Epithelial cell of prostate (primary cell): ENCODE results near the gene ANTKMT.
"Not testable (repeated sequence)": the region's sequence is repeated elsewhere in the genome, so short reads cannot be mapped to it uniquely, and the experiment has no call there.

ENCODE experiments used
- DNase-seq: peaks from one replicate; pipeline ENCODE4 v3.0.0-alpha.2; 2011; ENCODE audit warnings: low read depth, low spot score
- H3K27ac ChIP-seq: fragments of 450-650 bp; 2 replicates; pipeline ENCODE4 v1.5.1; 2017; ENCODE audit warnings: mild to moderate bottlenecking

ANTKMT gene

GRCh38 chr16:680967-681745, 39.8 kb upstream of the ANTKMT start:
- DNase-seq, result no peak
- H3K27ac ChIP-seq, result peak overlapping the region; percentile 84

- peak overlapping the region; percentile 84 for H3K27ac ChIP-seq
- no peak for DNase-seq
Observed at GRCh38 chr16:681746-682427, 39.1 kb upstream of the ANTKMT start.

- H3K27ac ChIP-seq, result peak overlapping the region; percentile 79
- DNase-seq, result no peak
Observed at GRCh38 chr16:682493-683395, 38.2 kb upstream of the ANTKMT start.

GRCh38 chr16:683396-684070, 37.4 kb upstream of the ANTKMT start:
- peak overlapping the region; percentile 79 for H3K27ac ChIP-seq
- DNase-seq, result no peak

GRCh38 chr16:684071-684794, 36.7 kb upstream of the ANTKMT start, which contains the start of gene JMJD8:
Gene JMJD8, minus strand, starts transcription at chr16:684334. Its CDS starts 15 bp downstream, at chr16:684319.
- peak; percentile 79 for DNase-seq

GRCh38 chr16:684961-685696, 35.8 kb upstream of the ANTKMT start:
- peak overlapping the region; percentile 79 for H3K27ac ChIP-seq
- DNase-seq, result no peak

More at GRCh38 chr16:684071-684794, 36.7 kb upstream of the ANTKMT start, which contains the start of gene JMJD8:
- H3K27ac ChIP-seq, result peak within 1 kb of the TSS; percentile 79

GRCh38 chr16:685967-686366, 35.0 kb upstream of the ANTKMT start:
- no peak overlapping the region for H3K27ac ChIP-seq
- DNase-seq, result no peak

- no peak for DNase-seq
- H3K27ac ChIP-seq, result no peak overlapping the region
Observed at GRCh38 chr16:686459-687260, 34.3 kb upstream of the ANTKMT start.

GRCh38 chr16:687499-687898, 33.4 kb upstream of the ANTKMT start:
- no peak for DNase-seq
- H3K27ac ChIP-seq, result no peak overlapping the region

GRCh38 chr16:689175-689897, 31.6 kb upstream of the ANTKMT start:
- peak overlapping the region; percentile 57 for H3K27ac ChIP-seq
- DNase-seq, result no peak

GRCh38 chr16:691242-691641, 29.7 kb upstream of the ANTKMT start:
- not testable (repeated sequence) for H3K27ac ChIP-seq, DNase-seq

GRCh38 chr16:692356-693108, 28.4 kb upstream of the ANTKMT start:
- no peak overlapping the region for H3K27ac ChIP-seq
- DNase-seq, result no peak

GRCh38 chr16:693364-693763, 27.6 kb upstream of the ANTKMT start:
- H3K27ac ChIP-seq, result no peak overlapping the region
- DNase-seq, result no peak

GRCh38 chr16:693766-694165, 27.2 kb upstream of the ANTKMT start:
- no peak overlapping the region for H3K27ac ChIP-seq
- DNase-seq, result no peak

- no peak for DNase-seq
- H3K27ac ChIP-seq, result no peak overlapping the region
Observed at GRCh38 chr16:694187-694862, 26.6 kb upstream of the ANTKMT start.

GRCh38 chr16:694863-695354, 26.0 kb upstream of the ANTKMT start:
- DNase-seq, result no peak
- no peak overlapping the region for H3K27ac ChIP-seq
